Activated CD4-positive, alpha-beta memory T cell treated with anti-CD3 and anti-CD28 coated beads, Interleukin-2, amount 10 ng/mL, durations not matched to agents 7 days and 5 days (primary cell): Measurements from ENCODE around the gene OR2M5. TPM values are rescaled to one million over a fixed set of nuclear protein-coding genes. Genes with fewer than 3 reads are reported as not detected.

Experiments
- CTCF ChIA-PET: fragments of 350-600 bp; sonication (Branson Sonifier 250); formaldehyde crosslinking; loops from one replicate; lab custom pipeline; 2021; ENCODE audit warnings: antibody characterized with exemption, inconsistent platforms; lab: Charles Lee
- POLR2A ChIA-PET: fragments of 350-600 bp; sonication (Branson Sonifier 250); formaldehyde crosslinking; loops from one replicate; lab custom pipeline; 2021; ENCODE audit warnings: antibody characterized with exemption; lab: Charles Lee
- DNase-seq: peaks from one replicate; pipeline ENCODE4 v3.0.0-alpha.2; 2020
- H3K27ac Mint-ChIP-seq: one replicate; pipeline ENCODE4 v1.8.0; 2021; ENCODE audit warnings: mild to moderate bottlenecking, mixed read lengths
- H3K27me3 Mint-ChIP-seq: one replicate; pipeline ENCODE4 v1.8.0; 2021; ENCODE audit warnings: mixed read lengths
- H3K36me3 Mint-ChIP-seq: one replicate; pipeline ENCODE4 v1.8.0; 2021; ENCODE audit warnings: low read depth, mixed read lengths
- H3K4me1 Mint-ChIP-seq: one replicate; pipeline ENCODE4 v1.8.0; 2021; ENCODE audit warnings: mixed read lengths
- H3K4me3 Mint-ChIP-seq: one replicate; pipeline ENCODE4 v1.8.0; 2021; ENCODE audit warnings: mild to moderate bottlenecking, mixed read lengths
- H3K9me3 Mint-ChIP-seq: one replicate; pipeline ENCODE4 v1.8.0; 2021; ENCODE audit warnings: mixed read lengths
- total RNA-seq, 2 experiments: library from RNA; stranded (reverse); gene quantifications; one replicate each; pipeline ENCODE4 v1.2.3, GENCODE V29; 2021

Gene OR2M5, protein sequence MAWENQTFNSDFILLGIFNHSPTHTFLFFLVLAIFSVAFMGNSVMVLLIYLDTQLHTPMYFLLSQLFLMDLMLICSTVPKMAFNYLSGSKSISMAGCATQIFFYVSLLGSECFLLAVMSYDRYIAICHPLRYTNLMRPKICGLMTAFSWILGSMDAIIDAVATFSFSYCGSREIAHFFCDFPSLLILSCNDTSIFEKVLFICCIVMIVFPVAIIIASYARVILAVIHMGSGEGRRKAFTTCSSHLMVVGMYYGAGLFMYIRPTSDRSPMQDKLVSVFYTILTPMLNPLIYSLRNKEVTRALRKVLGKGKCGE
- total RNA-seq = not detected

DNA sequence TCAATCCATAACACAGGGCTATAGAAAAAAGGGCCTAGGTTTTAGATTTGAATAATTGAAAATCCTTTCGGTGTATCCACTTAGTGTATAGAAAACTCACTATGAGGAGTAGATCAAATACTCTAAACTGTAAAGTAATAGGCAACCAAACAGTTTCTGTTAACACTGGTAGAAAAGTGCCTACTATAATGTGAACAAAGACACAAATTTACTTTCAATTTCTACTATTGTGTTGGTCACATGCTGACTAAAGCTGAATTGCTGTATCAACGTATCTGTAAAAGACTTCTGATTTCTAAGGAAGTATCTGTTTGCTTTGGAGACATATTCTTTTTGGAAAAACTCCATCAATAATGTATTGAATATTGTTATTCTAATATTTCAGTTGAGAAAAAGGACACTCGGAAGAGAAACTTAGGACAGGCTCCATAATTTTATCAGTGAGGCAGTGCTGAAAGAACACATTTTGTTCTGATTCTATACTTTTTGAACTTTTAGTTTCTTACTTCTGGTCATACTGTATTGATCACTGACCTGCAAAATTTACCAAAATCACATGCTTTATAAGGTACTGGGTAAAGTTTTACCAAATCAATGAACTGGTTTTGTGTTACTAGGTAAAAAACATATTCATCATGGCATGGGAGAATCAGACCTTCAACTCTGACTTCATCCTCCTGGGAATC is at the start of gene OR2M5:
TSS of gene OR2M5 (plus strand) at position 636 of the 686 bp plus-strand sequence. CDS start at position 636, 0 bp downstream.
- ChIA-PET CTCF (no interaction called here), POLR2A (no interaction called here)
- Mint-ChIP-seq H3K36me3 (no peaks in the 10 kb centered on the region), H3K4me3 (no peak within 1 kb of the TSS), H3K27ac (no peak within 1 kb of the TSS), H3K27me3 (no peaks in the 10 kb centered on the region), H3K4me1 (no peaks in the 10 kb centered on the region), H3K9me3 (peaks cover 6% of the 10 kb centered on the region)
- DNase-seq = no peak

DNA sequence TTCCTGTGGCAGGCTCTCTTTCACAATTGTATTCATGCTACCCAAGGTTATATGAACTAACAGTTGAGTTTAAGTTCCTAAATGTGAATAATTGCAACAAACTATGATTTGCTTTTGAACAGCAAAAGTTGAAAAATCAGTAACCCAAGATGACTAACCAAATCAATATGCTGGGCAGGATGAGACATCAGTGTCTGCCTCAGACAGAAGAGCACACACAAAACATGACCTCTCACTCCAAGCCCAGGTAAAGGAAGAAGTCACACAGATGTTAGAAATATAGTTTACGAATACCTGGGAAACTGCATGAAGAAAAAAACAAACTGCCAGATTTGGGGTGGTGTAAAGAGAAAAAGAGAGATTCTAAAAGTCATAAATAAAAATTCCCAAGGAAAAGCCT is 46.4 kb upstream of the OR2M5 start:
- ChIA-PET CTCF (no interaction called here), POLR2A (no interaction called here)
- H3K4me3 Mint-ChIP-seq = no peak overlapping the region
- no peaks in the 10 kb centered on the region for H3K36me3 Mint-ChIP-seq
- peaks cover 8% of the 10 kb centered on the region for H3K9me3 Mint-ChIP-seq
- no peaks in the 10 kb centered on the region for H3K27me3 Mint-ChIP-seq
- H3K27ac Mint-ChIP-seq = no peak overlapping the region
- H3K4me1 Mint-ChIP-seq = no peaks in the 10 kb centered on the region
- DNase-seq = no peak

DNA sequence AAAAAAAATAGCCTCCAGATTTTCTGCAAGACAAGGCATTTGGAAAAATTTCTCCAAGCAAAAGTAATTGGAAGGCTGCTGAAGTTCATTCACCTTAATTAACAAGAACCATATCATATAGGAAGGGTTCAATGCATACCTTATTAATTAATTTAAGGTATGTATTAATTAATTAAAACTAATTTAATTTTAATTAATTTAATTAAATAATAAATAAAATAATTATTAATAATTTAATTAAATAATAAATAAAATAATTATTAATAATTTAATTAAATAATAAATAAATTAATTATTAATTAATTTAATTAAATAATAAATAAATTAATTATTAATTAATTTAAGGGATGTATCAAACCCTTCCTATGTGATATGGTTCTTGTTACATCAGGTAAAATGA is 42.1 kb upstream of the OR2M5 start:
- H3K9me3 Mint-ChIP-seq = peaks cover 10% of the 10 kb centered on the region
- no peaks in the 10 kb centered on the region for H3K4me1 Mint-ChIP-seq
- no peak for DNase-seq
- H3K27me3 Mint-ChIP-seq = no peaks in the 10 kb centered on the region
- no peak overlapping the region for H3K4me3 Mint-ChIP-seq
- H3K36me3 Mint-ChIP-seq = no peaks in the 10 kb centered on the region
- H3K27ac Mint-ChIP-seq = no peak overlapping the region
- CTCF ChIA-PET = no interaction called here
- POLR2A ChIA-PET = no interaction called here

DNA sequence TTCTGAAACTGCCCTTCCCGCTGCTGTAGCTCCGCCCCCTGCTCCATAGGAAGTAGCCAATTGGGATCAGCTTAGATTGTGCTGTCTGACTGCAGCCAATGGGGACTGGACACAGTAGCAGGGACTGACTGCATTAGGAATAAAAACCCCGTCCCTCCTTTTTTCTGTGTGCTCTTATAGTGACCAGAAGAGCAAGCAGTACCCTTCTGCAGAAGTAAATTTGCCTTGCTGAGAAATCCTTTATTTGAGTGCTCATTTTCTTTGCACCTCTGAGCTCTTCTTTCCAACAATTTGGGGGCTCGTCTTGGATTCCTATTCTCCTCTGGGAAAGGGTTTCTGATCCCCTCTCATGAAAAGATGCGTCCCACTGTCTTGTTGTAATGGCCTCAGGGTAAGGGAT is 33.8 kb upstream of the OR2M5 start:
- no peaks in the 10 kb centered on the region for H3K4me1 Mint-ChIP-seq
- no peaks in the 10 kb centered on the region for H3K27me3 Mint-ChIP-seq
- POLR2A ChIA-PET = no interaction called here
- H3K9me3 Mint-ChIP-seq = peaks cover 39% of the 10 kb centered on the region
- no peak overlapping the region for H3K27ac Mint-ChIP-seq
- CTCF ChIA-PET = no interaction called here
- H3K4me3 Mint-ChIP-seq = no peak overlapping the region
- no peaks in the 10 kb centered on the region for H3K36me3 Mint-ChIP-seq
- no peak for DNase-seq

DNA sequence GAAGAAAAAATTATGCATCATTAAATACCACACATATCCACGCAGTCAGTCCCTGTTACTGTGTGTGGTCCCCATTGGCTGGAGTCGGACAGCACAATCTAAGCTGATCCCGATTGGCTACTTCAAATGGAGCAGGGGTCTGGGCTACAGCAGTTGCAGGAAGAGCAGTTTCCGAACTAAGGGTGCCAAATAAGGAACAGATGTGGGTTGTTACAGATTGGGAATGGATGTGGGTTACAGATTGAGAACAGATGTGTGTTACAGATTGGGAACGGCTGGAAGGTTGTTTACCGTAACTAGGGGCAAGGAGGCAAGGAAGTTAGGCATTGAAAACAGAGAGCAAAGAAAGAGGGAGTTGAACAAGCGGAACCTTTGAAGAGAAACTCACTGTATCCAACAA is 30.1 kb upstream of the OR2M5 start:
- POLR2A ChIA-PET = no interaction called here
- no peak overlapping the region for H3K27ac Mint-ChIP-seq
- H3K4me3 Mint-ChIP-seq = no peak overlapping the region
- no peaks in the 10 kb centered on the region for H3K36me3 Mint-ChIP-seq
- peaks cover 34% of the 10 kb centered on the region for H3K9me3 Mint-ChIP-seq
- no peak for DNase-seq
- no peaks in the 10 kb centered on the region for H3K4me1 Mint-ChIP-seq
- CTCF ChIA-PET = no interaction called here
- no peaks in the 10 kb centered on the region for H3K27me3 Mint-ChIP-seq

DNA sequence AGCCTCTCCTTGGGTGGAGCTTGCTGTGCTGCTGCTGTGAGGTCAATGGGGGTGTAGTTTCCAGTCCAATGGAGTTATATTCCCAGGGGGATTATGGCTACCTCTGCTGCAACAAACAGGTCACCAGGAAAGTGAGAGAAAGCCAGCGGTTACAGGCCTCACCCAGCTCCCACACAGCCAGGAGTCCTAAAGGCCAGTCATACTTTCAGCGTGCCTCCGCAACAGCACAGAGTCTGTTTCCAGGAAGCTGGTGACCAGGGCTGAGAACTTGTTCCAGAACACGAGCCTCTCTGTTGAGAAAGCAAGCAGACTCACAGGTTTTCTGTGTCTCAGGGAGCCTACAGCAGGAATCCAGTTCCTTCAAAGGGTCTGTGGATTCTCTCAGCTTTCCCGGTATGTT is 17.3 kb upstream of the OR2M5 start:
- ChIA-PET CTCF (no interaction called here), POLR2A (no interaction called here)
- no peak for DNase-seq
- Mint-ChIP-seq H3K9me3 (peaks cover 15% of the 10 kb centered on the region), H3K27me3 (no peaks in the 10 kb centered on the region), H3K27ac (no peak overlapping the region), H3K4me1 (no peaks in the 10 kb centered on the region), H3K36me3 (no peaks in the 10 kb centered on the region), H3K4me3 (no peak overlapping the region)

DNA sequence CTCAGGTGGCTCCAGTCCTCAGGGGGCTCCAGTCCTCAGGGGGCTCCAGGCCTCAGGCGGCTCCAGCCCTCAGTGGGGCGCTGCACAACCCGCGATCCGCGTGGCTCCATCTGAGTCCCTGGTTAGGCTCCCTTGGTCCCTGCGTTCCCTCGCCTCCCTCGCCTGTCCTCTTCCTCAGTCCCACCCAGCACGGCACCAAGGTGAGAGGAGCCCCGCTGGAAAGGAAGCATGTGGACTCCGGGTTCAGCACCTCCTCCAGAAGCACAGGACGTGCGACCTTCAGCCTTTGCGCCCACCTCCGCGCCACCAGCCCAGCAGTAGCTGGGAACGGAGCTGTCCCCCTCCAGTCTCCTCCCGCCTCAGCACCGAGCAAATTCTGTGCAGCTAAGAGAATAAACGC is 8.1 kb upstream of the OR2M5 start:
- Mint-ChIP-seq H3K9me3 (no peaks in the 10 kb centered on the region), H3K27ac (no peak overlapping the region), H3K27me3 (no peaks in the 10 kb centered on the region), H3K4me3 (no peak overlapping the region), H3K36me3 (no peaks in the 10 kb centered on the region), H3K4me1 (no peaks in the 10 kb centered on the region)
- DNase-seq = no peak
- CTCF ChIA-PET = no interaction called here
- POLR2A ChIA-PET = no interaction called here

DNA sequence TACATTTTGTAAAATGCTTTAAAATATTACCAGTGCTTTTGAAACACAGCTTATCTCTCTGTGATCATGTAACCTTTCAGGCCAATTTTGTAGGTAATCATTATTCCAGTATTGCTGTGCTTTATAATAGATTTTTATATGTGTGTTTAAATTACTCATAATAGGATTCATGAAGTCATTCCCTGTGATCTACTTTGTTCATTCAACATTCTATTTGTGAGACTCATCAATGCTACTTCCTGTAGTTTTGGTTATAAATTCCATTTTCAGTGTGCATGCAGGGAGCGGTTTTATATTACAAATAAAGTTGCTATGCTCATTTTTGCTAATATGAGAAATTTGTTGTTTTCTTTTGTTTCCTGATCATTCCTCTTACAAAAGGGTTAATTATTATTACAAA is 4.1 kb upstream of the OR2M5 start:
- Mint-ChIP-seq H3K4me3 (no peak overlapping the region), H3K4me1 (no peaks in the 10 kb centered on the region), H3K36me3 (no peaks in the 10 kb centered on the region), H3K9me3 (peaks cover 6% of the 10 kb centered on the region), H3K27ac (no peak overlapping the region), H3K27me3 (no peaks in the 10 kb centered on the region)
- no peak for DNase-seq
- ChIA-PET CTCF (no interaction called here), POLR2A (no interaction called here)

DNA sequence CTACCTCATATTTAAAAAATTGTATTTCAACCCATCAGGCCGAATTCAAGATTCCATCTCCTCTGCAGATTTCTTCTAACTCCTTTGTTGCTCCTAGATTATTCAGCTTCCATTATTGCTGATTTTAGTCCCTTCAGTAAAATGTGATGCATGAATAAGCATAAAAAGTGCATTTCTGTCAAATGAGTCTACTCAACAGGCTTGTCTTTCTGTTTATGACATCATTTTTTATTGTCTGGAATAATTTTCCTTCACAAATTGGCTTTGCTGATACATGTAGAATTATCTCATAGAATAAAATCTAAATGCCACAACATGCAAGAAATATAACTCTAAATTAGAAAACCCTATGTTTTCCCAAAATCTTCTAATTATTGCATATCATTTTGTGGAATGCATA is 1.6 kb upstream of the OR2M5 start:
- H3K27ac Mint-ChIP-seq = no peak overlapping the region
- POLR2A ChIA-PET = no interaction called here
- no peaks in the 10 kb centered on the region for H3K4me1 Mint-ChIP-seq
- DNase-seq = no peak
- no peaks in the 10 kb centered on the region for H3K36me3 Mint-ChIP-seq
- CTCF ChIA-PET = no interaction called here
- H3K4me3 Mint-ChIP-seq = no peak overlapping the region
- H3K27me3 Mint-ChIP-seq = no peaks in the 10 kb centered on the region
- peaks cover 6% of the 10 kb centered on the region for H3K9me3 Mint-ChIP-seq

DNA sequence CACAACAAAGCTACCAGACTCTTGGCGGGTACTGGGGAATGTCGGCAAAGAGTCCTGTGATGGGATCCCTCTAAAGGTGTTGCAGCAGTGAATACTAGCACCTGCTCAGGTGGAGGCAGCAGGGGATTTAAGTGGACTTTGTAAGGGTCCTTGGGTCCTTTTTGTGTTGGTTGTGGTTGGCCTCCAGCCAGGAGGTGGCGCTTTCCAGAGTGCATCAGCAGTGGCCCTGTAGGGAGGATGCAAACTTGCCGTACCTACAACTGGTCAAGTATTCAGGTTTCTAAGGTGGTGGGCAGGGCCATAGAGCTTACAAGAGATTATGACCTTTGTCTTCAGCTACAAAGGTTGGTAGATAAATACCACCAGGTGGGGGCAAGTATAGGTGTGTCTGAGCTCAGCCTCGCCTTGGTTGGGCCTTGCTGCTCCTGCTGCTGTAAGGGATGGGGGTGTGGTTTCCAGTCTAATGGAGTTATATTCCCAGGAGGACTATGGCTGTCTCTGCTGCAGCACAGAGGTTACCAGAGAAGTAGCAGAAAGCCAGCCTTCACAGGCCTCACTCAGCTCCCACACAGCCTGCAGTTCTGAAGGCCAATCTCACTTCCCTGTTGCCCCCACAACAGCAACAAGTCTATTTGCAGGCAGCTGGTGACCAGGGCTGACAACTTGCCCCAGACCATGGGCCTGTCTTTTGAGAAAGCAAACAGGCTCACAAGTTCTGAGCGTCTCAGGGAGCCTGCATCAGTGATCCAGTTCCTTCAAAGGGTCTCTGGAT is 7.3 kb downstream of the OR2M5 start:
- DNase-seq = no peak
- H3K4me1 Mint-ChIP-seq = no peaks in the 10 kb centered on the region
- H3K27ac Mint-ChIP-seq = no peak overlapping the region
- H3K36me3 Mint-ChIP-seq = no peaks in the 10 kb centered on the region
- ChIA-PET CTCF (no interaction called here), POLR2A (no interaction called here)
- H3K9me3 Mint-ChIP-seq = no peaks in the 10 kb centered on the region
- H3K27me3 Mint-ChIP-seq = no peaks in the 10 kb centered on the region
- no peak overlapping the region for H3K4me3 Mint-ChIP-seq

DNA sequence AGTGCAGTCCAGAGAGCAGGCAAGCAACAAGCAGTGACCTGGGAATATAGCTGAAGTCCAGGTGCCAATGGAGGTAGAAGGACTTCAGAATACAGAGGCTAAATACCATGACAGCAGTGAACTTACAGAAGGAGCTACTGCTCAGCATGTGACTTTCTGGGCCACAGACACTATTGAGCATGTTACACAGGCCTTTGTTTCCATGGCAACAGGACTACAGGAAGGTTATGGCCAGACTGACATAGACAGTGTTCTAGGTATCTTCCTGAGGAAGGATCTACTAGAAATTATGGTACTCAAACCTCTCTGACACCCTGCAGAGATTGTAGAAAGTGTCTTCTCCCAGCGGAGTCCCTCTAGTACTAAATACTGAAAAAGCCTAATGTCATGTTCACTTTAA is 11.0 kb downstream of the OR2M5 start:
- CTCF ChIA-PET = no interaction called here
- no peak for DNase-seq
- Mint-ChIP-seq H3K36me3 (no peaks in the 10 kb centered on the region), H3K27ac (no peak overlapping the region), H3K27me3 (no peaks in the 10 kb centered on the region), H3K4me1 (no peaks in the 10 kb centered on the region), H3K9me3 (no peaks in the 10 kb centered on the region), H3K4me3 (no peak overlapping the region)
- POLR2A ChIA-PET = no interaction called here

DNA sequence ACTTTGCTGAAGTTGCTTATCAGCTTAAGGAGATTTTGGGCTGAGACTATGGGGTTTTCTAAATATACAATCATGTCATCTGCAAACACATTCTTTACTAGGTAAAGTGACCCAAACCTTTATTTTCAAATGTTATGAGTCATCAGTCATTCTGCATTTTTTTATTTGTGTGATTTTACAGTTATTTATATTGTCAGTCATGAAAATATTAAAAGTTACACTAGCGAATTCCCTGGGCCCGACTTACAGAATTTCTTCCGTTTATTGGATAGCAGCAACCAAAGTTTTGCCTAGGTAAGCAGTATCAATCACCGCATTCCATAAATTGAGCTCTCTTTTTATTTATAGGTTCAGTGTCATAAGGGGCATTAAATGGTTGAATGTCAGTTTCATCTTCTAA is 13.8 kb downstream of the OR2M5 start:
- POLR2A ChIA-PET = no interaction called here
- no peak for DNase-seq
- no peaks in the 10 kb centered on the region for H3K9me3 Mint-ChIP-seq
- CTCF ChIA-PET = no interaction called here
- H3K27ac Mint-ChIP-seq = no peak overlapping the region
- H3K27me3 Mint-ChIP-seq = no peaks in the 10 kb centered on the region
- no peak overlapping the region for H3K4me3 Mint-ChIP-seq
- H3K4me1 Mint-ChIP-seq = no peaks in the 10 kb centered on the region
- no peaks in the 10 kb centered on the region for H3K36me3 Mint-ChIP-seq

DNA sequence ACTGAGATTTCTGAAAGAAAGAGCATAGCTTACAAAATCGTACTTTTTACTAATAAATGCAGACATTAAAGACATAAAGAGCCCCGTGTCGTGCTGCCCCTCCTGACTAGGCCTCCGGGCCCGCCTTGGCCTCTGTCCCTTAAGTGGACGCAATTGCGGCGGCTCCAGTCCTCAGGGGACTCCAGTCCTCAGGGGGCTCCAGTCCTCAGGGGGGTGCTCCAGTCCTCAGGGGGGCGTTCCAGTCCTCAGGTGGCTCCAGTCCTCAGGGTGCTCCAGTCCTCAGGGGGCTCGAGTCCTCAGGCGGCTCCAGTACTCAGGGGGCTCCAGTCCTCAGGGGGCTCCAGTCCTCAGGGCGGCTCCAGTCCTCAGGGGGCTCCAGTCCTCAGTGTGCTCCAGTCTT is 19.1 kb downstream of the OR2M5 start:
- Mint-ChIP-seq H3K27ac (no peak overlapping the region), H3K9me3 (peaks cover 9% of the 10 kb centered on the region), H3K27me3 (no peaks in the 10 kb centered on the region), H3K36me3 (no peaks in the 10 kb centered on the region), H3K4me1 (no peaks in the 10 kb centered on the region), H3K4me3 (no peak overlapping the region)
- DNase-seq = no peak
- ChIA-PET CTCF (no interaction called here), POLR2A (no interaction called here)
